Stimulated activated CD4-positive, alpha-beta T cell treated with anti-CD3 and anti-CD28 coated beads, Interleukin-15, amount 100 ng/mL, for 24 hours (primary cell): ENCODE data around the gene PSMD1.
A peak's percentile ranks its signal among the peaks of the same experiment; 100 is the strongest.
"Not testable (repeated sequence)": the region's sequence is repeated elsewhere in the genome, so short reads cannot be mapped to it uniquely, and the experiment has no call there.

Source experiments
- DNase-seq: peaks from one replicate; pipeline ENCODE4 v3.0.0-alpha.2; 2020

The PSMD1 gene

GRCh38 chr2:231117922-231118613, 61.4 kb downstream of the PSMD1 start:
- no peak for DNase-seq

DNA sequence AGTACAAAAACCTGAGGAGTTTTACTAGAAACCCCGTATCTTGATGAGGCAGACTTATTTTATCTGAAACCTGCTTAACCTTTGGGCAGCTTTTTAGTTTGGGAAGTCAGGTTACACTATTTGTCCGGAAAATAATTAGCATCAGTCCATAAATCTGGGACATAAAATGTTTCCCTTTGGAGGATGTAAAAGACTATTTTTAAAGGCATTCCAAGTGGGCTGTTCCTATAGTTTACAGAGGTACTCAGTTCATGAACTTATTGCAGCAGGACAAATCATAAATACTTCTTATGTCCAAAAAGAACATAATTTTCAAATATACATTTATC, 61.9 kb downstream of the PSMD1 start:
- no peak for DNase-seq

- no peak for DNase-seq
Measured at GRCh38 chr2:231123362-231123898, 66.8 kb downstream of the PSMD1 start.

- peak; percentile 10 for DNase-seq
Measured at GRCh38 chr2:231124838-231125568, 68.3 kb downstream of the PSMD1 start, which contains the start of gene HTR2B. TSS of gene HTR2B (minus strand) at chr2:231125042. CDS start at chr2:231123764, 1,278 bp downstream.

DNA sequence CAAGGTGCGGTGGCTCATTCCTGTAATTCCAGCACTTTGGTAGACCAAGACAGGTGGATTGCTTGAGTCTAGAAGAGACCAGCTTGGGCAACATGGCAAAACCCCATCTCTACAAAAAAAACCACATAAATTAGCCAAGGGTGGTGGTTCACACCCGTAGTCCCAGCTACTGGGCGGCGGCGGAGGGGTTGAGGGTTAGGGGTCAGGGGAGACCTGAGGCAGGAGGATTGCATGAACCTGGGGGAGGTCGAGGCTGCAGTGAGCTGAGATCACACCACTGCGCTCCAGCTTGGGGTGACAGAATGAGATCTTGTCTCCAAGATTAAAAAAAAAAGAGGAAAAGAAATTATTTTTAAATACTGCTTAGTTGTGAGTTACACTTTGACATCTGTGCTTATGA, 69.5 kb downstream of the PSMD1 start:
- DNase-seq, result no peak

GRCh38 chr2:231127480-231127879, 70.8 kb downstream of the PSMD1 start:
- DNase-seq, result no peak

DNA sequence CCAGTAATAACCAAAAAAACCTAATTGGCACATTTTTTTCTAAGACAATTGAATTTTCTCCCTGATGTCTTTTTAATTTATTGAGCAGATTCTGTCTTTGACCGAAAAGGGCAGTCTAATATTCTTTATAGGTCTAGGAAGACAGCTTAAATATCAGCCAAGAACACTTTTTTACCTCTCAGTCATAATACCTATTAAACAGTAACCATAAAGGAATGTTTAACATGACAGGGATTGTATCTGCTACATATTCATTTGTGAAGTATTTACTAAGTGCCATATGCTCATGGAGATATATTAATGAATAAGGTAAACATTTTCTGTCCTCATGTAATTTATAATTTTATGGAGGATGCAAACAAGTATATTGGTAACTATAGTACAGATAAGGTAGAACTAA, 71.3 kb downstream of the PSMD1 start:
- no peak for DNase-seq

DNA sequence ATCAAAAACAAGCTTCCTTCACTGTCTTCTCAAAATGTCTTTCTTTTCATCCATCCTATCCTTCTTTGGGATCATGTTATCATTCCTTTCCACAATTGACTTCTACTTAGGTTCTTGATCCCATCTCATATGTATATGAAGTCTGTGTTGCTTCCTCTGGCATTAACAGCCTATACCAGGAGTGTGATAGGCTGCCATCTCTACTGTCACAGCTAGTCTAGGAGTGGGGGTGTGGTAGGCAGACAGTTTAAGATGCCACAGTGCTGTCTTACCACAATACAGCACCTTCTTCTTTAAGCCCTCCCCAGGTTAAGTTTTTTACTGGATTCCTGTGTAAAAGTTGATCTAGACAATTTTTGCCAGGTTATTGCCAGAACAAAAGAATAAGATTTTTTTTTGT, 71.9 kb downstream of the PSMD1 start:
- no peak for DNase-seq

GRCh38 chr2:231129216-231129615, 72.5 kb downstream of the PSMD1 start:
- no peak for DNase-seq

DNA sequence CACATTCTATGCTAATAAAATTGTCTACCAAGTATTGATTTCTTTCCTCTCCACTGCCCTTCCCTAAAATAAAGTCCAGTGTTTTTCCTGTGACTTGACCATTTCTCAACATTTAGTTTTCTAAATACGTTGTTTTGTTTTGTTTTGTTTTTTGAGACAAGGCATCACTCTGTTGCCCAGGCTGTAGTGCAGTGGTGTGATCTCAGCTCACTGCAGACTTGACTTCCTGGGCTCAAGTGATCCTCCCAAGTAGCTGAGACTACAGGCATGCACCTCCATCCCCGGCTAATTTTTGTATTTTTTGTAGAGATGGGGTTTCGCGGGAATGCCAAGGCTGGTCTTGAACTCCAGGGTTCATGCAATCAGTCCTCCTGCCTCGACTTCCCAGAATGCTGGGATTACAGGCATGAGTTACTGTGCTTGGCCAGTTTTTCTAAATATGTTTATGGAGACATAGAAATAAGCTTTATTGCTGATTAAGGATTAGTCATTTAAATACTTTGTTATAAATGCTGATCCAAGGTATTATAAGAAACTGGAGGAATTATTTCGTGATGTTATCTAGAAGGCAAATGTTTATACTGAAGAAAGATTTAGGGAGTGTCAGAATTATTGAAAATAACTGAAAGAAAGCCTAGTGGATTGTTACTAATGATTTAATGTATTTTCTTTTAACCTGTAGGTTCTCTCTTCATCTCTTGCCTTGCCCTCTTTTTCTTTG, 73.8 kb downstream of the PSMD1 start:
- no peak for DNase-seq

DNA sequence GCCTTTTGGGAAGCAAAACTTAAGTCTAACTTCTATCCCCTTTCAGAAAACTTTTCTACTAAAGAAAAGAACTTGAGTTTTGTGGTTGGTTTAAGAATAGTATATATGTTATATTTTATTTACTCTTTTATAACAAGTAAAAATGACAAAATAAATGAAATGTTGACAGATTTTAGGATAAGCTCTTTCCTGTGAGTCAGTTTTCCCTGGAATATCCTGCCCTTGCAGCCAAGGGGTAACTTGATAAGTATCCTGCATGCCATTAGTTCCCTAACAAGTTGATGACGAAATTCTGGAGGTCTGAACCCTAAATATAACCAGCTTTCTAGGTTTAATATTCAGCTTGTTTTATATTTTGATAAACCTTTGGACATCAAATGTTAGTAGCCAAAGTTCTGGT, 75.5 kb downstream of the PSMD1 start:
- no peak for DNase-seq

DNA sequence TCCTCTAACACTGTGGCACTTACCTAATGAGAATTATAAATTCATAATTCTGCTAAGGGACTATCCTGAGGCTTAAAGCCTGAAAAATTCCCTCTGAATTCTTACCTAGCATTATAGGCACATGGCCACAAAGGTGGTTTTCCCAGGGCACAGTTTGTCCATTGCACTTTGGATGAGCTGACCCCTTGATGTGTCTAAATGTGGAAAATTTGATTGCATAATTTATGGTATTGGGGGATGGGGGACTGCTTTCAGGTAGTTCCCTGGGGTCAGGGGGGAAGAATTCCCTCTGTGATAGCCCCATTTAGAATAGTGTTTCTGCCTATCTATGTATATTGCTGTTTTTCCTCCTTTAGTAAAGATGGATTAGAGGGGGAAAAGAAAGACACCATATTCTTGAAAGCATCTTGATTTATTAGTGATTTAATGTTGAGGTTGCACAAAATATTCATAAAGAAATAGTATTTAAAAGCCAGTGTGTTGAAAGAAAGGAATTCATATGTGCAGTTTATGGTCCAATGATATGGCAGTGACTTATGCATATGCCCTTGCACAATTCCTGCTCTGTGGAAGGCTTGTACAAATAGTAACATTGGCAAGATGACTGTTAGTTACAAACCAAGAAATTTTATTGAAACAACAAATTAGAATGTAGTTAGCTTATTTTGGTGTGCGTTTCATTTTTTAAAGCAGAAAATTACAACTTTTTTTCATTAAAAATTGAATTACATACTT, 76.9 kb downstream of the PSMD1 start:
- no peak for DNase-seq

GRCh38 chr2:231134910-231135655, 78.4 kb downstream of the PSMD1 start:
- no peak for DNase-seq

- DNase-seq, result no peak
Measured at GRCh38 chr2:231138699-231139098, 82.0 kb downstream of the PSMD1 start.

- no peak for DNase-seq
Measured at GRCh38 chr2:231139796-231140195, 83.1 kb downstream of the PSMD1 start.

DNA sequence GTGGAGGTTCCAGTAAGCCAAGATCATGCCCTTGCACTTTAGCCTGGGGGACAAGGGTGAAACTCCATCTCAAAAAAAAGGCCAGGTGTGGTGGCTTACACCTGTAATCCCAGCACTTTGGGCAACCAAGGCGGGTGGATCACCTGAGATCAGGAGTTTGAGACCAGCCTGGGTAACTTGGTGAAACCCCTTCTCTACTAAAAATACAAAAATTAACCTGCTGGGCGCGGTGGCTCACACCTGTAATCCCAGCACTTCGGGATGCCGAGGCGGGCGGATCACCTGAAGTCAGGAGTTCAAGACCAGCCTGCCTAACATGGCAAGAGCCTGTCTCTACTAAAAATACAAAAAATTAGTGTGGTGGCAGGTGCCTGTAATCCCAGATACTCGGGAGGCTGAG, 84.1 kb downstream of the PSMD1 start:
- not testable (repeated sequence) for DNase-seq

DNA sequence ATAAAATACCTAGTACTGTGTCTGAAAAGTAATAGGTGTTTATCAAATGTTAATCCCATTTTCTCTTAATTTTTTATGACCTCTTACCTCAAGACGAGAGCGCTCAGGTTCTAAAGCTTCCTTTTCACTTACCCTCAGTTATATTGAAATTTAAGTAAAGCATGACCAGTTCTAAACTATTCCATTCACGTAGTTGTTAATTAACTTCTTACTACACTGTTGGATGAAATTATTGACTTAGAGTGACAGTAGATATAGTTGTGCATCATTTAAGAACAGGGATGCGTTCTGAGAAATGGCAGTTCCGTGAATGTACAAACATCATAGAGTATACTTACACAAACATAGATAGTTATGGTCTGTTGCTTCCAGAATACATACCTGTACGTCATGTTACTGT, 88.2 kb downstream of the PSMD1 start:
- no peak for DNase-seq

- no peak for DNase-seq
Measured at GRCh38 chr2:231146665-231147064, 90.0 kb downstream of the PSMD1 start.

DNA sequence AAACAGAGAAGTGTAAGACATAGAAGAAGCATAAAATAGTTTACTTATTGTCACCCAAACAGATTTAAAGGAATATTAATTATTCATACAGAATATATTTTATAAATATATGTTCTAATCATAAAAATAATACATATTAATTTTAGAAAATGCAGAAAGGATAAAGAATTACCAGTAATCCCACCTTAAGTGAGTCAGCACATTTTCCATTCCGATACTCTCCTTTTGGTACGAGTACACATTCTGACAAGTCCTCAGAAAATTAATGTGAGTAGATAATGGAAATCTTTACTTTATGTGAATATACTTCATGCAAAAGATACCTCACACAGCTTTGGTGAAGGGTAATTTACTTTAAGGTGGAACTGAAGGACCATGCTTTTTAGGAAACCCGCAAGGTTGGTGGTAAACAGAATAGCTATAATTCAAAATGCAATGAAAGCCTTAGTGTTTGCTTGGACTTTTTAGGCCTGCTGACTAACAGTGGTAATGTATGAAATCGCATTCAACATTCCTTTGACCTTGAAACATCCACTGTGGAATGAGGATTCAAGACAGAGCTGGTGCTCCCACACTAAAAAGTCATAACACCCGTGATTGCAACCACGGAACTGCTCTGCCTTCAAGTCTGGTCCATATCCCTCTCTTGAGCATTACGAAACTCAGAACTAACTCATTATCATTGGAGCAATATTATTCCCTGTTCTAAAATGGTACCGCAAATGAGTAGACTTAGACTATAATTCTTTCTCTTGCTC, 96.3 kb downstream of the PSMD1 start:
- no peak for DNase-seq

GRCh38 chr2:231159306-231159705, 102.6 kb downstream of the PSMD1 start:
- DNase-seq, result no peak

DNA sequence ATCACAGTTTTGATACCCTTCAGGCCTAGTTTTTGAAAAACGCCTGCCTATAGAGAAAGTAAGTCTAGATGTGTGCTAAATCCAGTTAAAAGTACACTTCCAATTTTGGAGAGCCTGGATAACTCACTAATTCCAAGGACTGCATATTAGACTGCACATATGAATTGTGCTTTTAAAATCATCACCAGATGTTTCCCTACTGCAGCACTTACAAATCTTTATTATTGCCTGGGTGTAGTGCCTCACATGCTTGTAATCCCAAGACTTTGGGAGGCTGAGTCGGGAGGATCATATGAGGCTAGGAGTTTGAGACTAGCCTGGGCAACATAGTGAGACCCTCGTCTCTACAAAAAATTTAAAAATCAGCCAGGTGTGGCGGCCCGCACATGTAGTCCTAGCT, 104.0 kb downstream of the PSMD1 start:
- DNase-seq, result no peak
